MM.1S (cell line): ENCODE results near the gene P2RX2.

ENCODE experiments used
- DNase-seq: peaks from one replicate; pipeline ENCODE4 v3.0.0-alpha.2; 2015
- H2AFZ ChIP-seq: fragments of 300-600 bp; sonication (generic); 2 replicates; pipeline ENCODE4 v1.6.0; 2016; ENCODE audit warnings: antibody characterized with exemption, low read length
- H3F3A ChIP-seq: fragments of 300-600 bp; sonication (generic); 2 replicates; pipeline ENCODE4 v1.6.1; 2016; ENCODE audit warnings: mild to moderate bottlenecking, antibody characterized with exemption, low read length, moderate library complexity, mixed read lengths; ENCODE audit not compliant: insufficient read depth
- H3K27ac ChIP-seq: fragments of 300-600 bp; sonication (generic); 2 replicates; pipeline ENCODE4 v1.5.1; 2016; ENCODE audit warnings: mild to moderate bottlenecking, low read length
- H3K27me3 ChIP-seq: fragments of 300-600 bp; sonication (generic); replicated peaks from 2 replicates; pipeline ENCODE4 v1.6.0; 2016; ENCODE audit warnings: low read length; ENCODE audit not compliant: insufficient read depth
- H3K36me3 ChIP-seq: fragments of 300-600 bp; sonication (generic); replicated peaks from 2 replicates; pipeline ENCODE4 v1.6.1; 2016; ENCODE audit warnings: mild to moderate bottlenecking, low read length, mixed read lengths; ENCODE audit not compliant: insufficient read depth
- H3K4me1 ChIP-seq: fragments of 300-600 bp; sonication (generic); 2 replicates; pipeline ENCODE4 v1.6.1; 2016; ENCODE audit warnings: low read length, mixed read lengths
- H3K4me2 ChIP-seq: fragments of 300-600 bp; sonication (generic); 2 replicates; pipeline ENCODE4 v1.6.0; 2016; ENCODE audit warnings: low read depth, low read length
- H3K4me3 ChIP-seq: fragments of 300-600 bp; sonication (generic); 2 replicates; pipeline ENCODE4 v1.5.1; 2016; ENCODE audit warnings: low read length, mixed read lengths
- H3K79me2 ChIP-seq: fragments of 300-600 bp; sonication (generic); 2 replicates; pipeline ENCODE4 v1.6.1; 2016; ENCODE audit warnings: mixed run types, low read length, mixed read lengths
- H3K9ac ChIP-seq: fragments of 300-600 bp; sonication (generic); 2 replicates; pipeline ENCODE4 v1.6.1; 2016; ENCODE audit warnings: low read length, mixed read lengths
- H3K9me2 ChIP-seq: fragments of 300-600 bp; sonication (generic); replicated peaks from 2 replicates; pipeline ENCODE4 v1.6.1; 2016; ENCODE audit warnings: mild to moderate bottlenecking, low read length, mixed read lengths; ENCODE audit not compliant: insufficient read depth
- H3K9me3 ChIP-seq: fragments of 300-600 bp; sonication (generic); replicated peaks from 2 replicates; pipeline ENCODE4 v1.6.1; 2016; ENCODE audit warnings: mild to moderate bottlenecking, low read length, mixed read lengths; ENCODE audit not compliant: insufficient read depth
- H4K20me1 ChIP-seq: fragments of 300-600 bp; sonication (generic); 2 replicates; pipeline ENCODE4 v1.6.1; 2016; ENCODE audit warnings: mild to moderate bottlenecking, low read length, moderate library complexity, mixed read lengths; ENCODE audit not compliant: insufficient read depth
- EZH2 ChIP-seq: fragments of 300-600 bp; sonication (generic); optimal IDR thresholded peaks from 2 replicates; pipeline ENCODE3; 2017; ENCODE audit warnings: low read depth, mild to moderate bottlenecking, antibody characterized with exemption, low read length, mixed read lengths
- EZH2phosphoT487 ChIP-seq: fragments of 300-600 bp; sonication (generic); IDR thresholded peaks from 2 replicates; pipeline ENCODE4 v1.6.1; 2018; ENCODE audit warnings: antibody characterized with exemption, low read length
- TF ChIP-seq, protein P1 (sequence below): fragments of 300-600 bp; sonication (generic); IDR thresholded peaks from 2 replicates; pipeline ENCODE4 v1.5.1; 2016; ENCODE audit warnings: antibody characterized with exemption, low read length, mixed read lengths

P2RX2 gene

DNA sequence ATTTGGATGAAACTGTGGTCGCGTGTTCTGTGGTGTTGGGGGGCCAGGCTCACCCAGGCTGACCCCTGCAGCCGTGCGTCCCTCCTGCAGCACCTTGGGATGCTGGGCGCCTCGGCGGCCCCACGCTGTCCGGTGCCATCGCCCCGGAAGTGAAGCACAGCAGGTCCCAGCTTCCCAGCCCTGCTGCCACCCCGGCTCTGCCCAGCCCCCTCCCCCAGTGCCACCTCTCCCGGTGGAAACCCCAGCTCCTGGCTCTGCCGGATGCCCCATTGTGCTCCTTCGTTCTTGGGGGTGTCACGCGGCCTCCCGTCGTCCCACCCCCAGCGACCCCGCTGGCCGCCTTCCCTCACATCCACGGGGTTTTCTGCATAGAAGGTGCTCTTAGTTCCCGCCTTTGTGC is 33.4 kb upstream of the P2RX2 start:
- H3K4me3 ChIP-seq = no peak overlapping the region
- no peaks in the 10 kb centered on the region for H3K36me3 ChIP-seq
- DNase-seq = no peak
- no peak overlapping the region for H2AFZ ChIP-seq
- H3K79me2 ChIP-seq = no peaks in the 10 kb centered on the region
- no peak overlapping the region for H3K27ac ChIP-seq
- H3K4me2 ChIP-seq = no peak overlapping the region
- no peaks in the 10 kb centered on the region for H3K9me3 ChIP-seq
- H3K4me1 ChIP-seq = no peaks in the 10 kb centered on the region
- TF ChIP-seq EZH2 (no peak), EZH2phosphoT487 (no peak)
- TF ChIP-seq, protein P1, sequence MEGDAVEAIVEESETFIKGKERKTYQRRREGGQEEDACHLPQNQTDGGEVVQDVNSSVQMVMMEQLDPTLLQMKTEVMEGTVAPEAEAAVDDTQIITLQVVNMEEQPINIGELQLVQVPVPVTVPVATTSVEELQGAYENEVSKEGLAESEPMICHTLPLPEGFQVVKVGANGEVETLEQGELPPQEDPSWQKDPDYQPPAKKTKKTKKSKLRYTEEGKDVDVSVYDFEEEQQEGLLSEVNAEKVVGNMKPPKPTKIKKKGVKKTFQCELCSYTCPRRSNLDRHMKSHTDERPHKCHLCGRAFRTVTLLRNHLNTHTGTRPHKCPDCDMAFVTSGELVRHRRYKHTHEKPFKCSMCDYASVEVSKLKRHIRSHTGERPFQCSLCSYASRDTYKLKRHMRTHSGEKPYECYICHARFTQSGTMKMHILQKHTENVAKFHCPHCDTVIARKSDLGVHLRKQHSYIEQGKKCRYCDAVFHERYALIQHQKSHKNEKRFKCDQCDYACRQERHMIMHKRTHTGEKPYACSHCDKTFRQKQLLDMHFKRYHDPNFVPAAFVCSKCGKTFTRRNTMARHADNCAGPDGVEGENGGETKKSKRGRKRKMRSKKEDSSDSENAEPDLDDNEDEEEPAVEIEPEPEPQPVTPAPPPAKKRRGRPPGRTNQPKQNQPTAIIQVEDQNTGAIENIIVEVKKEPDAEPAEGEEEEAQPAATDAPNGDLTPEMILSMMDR = no peak
- H3K9ac ChIP-seq = no peak overlapping the region
- H4K20me1 ChIP-seq = no peaks in the 10 kb centered on the region
- H3K27me3 ChIP-seq = no peaks in the 10 kb centered on the region; the same call in 1 of the 2 replicates
- no peaks in the 10 kb centered on the region for H3F3A ChIP-seq
- H3K9me2 ChIP-seq = no peaks in the 10 kb centered on the region

DNA sequence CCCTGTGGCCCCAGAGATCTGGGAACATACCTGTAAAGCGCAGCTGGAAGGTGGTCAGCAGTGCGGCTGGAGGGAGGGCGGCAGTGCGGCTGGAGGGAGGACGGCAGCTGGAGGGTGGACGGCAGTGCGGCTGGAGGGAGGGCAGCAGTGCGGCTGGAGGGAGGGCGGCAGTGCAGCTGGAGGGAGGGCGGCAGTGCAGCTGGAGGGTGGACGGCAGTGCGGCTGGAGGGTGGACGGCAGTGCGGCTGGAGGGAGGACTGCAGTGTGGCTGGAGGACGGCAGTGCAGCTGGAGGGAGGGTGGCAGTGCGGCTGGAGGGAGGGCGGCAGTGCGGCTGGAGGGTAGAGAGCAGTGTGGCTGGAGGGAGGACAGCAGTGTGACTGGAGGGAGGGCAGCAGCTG is 31.6 kb upstream of the P2RX2 start:
- H3K9ac ChIP-seq = no peak overlapping the region

DNA sequence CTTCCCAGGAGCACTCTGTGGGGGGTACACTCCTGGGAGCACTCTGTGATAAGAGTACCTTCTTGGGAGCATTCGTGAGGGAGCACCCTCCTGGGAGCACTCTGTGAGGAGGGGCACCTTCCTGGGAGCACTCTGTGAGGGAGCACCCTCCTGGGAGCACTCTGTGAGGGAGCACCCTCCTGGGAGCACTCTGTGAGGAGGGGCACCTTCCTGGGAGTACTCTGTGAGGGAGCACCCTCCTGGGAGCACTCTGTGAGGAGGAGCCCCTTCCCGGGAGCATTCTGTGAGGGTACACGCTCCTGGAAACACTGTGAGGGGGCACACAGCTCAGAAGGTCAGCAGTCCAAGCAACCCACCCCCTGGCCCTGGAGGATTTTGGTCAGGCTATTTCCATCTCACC is 30.8 kb upstream of the P2RX2 start:
- no peak overlapping the region for H3K4me2 ChIP-seq
- no peaks in the 10 kb centered on the region for H3K36me3 ChIP-seq
- H3K27ac ChIP-seq = no peak overlapping the region
- TF ChIP-seq, protein P1 = no peak
- TF ChIP-seq EZH2phosphoT487 (no peak), EZH2 (no peak)
- no peak overlapping the region for H3K4me3 ChIP-seq
- H3K9me3 ChIP-seq = no peaks in the 10 kb centered on the region
- no peaks in the 10 kb centered on the region for H3K4me1 ChIP-seq
- H3K9ac ChIP-seq = no peak overlapping the region
- H3K27me3 ChIP-seq = no peaks in the 10 kb centered on the region; the same call in 1 of the 2 replicates
- no peak overlapping the region for H2AFZ ChIP-seq
- H3K9me2 ChIP-seq = no peaks in the 10 kb centered on the region
- no peaks in the 10 kb centered on the region for H4K20me1 ChIP-seq
- no peaks in the 10 kb centered on the region for H3K79me2 ChIP-seq
- no peak for DNase-seq
- no peaks in the 10 kb centered on the region for H3F3A ChIP-seq

More for the DNA sequence above, 31.6 kb upstream of the P2RX2 start:
- Histone ChIP-seq H4K20me1 (no peaks in the 10 kb centered on the region), H3K9me3 (no peaks in the 10 kb centered on the region), H3F3A (no peaks in the 10 kb centered on the region), H2AFZ (no peak overlapping the region), H3K27ac (no peak overlapping the region), H3K27me3 (no peaks in the 10 kb centered on the region; the same call in 1 of the 2 replicates), H3K9me2 (no peaks in the 10 kb centered on the region), H3K79me2 (no peaks in the 10 kb centered on the region), H3K4me1 (no peaks in the 10 kb centered on the region), H3K36me3 (no peaks in the 10 kb centered on the region), H3K4me3 (no peak overlapping the region), H3K4me2 (no peak overlapping the region)
- TF ChIP-seq, protein P1 = no peak
- TF ChIP-seq EZH2phosphoT487 = no peak
- TF ChIP-seq EZH2 = no peak
- no peak for DNase-seq
